Aorta (tissue), 5 donors: ENCODE measurements around the gene CDH7. TPM values are rescaled to one million over a fixed set of nuclear protein-coding genes. Genes with fewer than 3 reads are reported as not detected.

Experiments used
- ATAC-seq: fragments of 200-7000 bp; cut with Tn5 transposase; one replicate; pipeline ENCODE4 v1.9.1; 2022; ENCODE audit warnings: moderate library complexity; ENCODE audit not compliant: low FRiP score
- DNase-seq, 2 donors: peaks; one replicate each; pipeline ENCODE4 v3.0.0-alpha.2; 2020
- H3K27ac ChIP-seq, 2 donors: one replicate each; pipeline ENCODE4 v1.5.1; 2013; ENCODE audit warnings: low read length in 2 of 2, mild to moderate bottlenecking in 2 of 2, moderate library complexity in 2 of 2, control low read depth in 1 of 2, inconsistent platforms in 1 of 2, low read depth in 1 of 2
- H3K27me3 ChIP-seq, 2 donors: one replicate each; pipeline ENCODE4 v1.6.1; 2013; ENCODE audit warnings: control low read depth in 1 of 2, low read length in 1 of 2, mild to moderate bottlenecking in 1 of 2, moderate library complexity in 1 of 2; ENCODE audit not compliant: insufficient read depth in 2 of 2, control insufficient read depth in 1 of 2
- H3K36me3 ChIP-seq, 2 donors: one replicate each; pipeline ENCODE4 v1.6.1; 2013; ENCODE audit warnings: control low read depth in 1 of 2, low read length in 1 of 2, mild to moderate bottlenecking in 1 of 2; ENCODE audit not compliant: insufficient read depth in 2 of 2, control insufficient read depth in 1 of 2
- H3K4me1 ChIP-seq, 2 donors: one replicate each; pipeline ENCODE4 v1.6.1; 2013; ENCODE audit warnings: low read length in 2 of 2, control low read depth in 1 of 2, mild to moderate bottlenecking in 1 of 2, moderate library complexity in 1 of 2; ENCODE audit not compliant: insufficient read depth in 2 of 2, control insufficient read depth in 1 of 2
- H3K4me3 ChIP-seq, 2 donors: one replicate each; pipeline ENCODE4 v1.5.1; 2013; ENCODE audit warnings: low read length in 2 of 2, control low read depth in 1 of 2, mild to moderate bottlenecking in 1 of 2
- H3K9me3 ChIP-seq: one replicate; pipeline ENCODE4 v1.6.1; 2013; ENCODE audit warnings: mild to moderate bottlenecking, low read length; ENCODE audit not compliant: control insufficient read depth
- WGBS, 2 donors: extraction: QIAGEN DNeasy Blood & Tissue Kit; methylation state at CpG; one replicate each; pipeline ENCODE4 v1.1.7; 2013; 5-methylcytosine and 5-hydroxymethylcytosine counted together
- intact Hi-C, 2 donors: fragments of 100-400 bp; cut with DNase I; formaldehyde crosslinking; loops; one replicate each; pipeline versions ENCODE4 v1.14.2 to v1.15.0; 2022
- long read RNA-seq, 2 donors: library from polyadenylated mRNA; unstranded; transcript quantifications; one replicate each; pipeline ENCODE4 v2.0.0, GENCODE V29; 2020 to 2021
- polyA plus RNA-seq, 2 donors: library from polyadenylated mRNA; stranded (reverse); fragments of 200-250 nt; gene quantifications; one replicate each; pipeline ENCODE4 v1.2.3, GENCODE V29; 2013
- total RNA-seq, 2 donors: library from RNA; stranded (reverse); fragmentation: NEBNext Ultra II Directional; extraction: Animal tissue kit (Norgen Biotek cat#: 25700); gene quantifications; one replicate each; pipeline ENCODE4 v1.2.1, GENCODE V29; 2021
- donor health status: healthy with polysubstance abuse.
- donor health status: Bipolar disorder and iron deficiency.
- donor health status: DM: no; HTN: no; CAD: no.
- donor health status: DM: no; HTN: no; CAD: no.
- donor health status: DM: yes; HTN: yes; CAD: no.

CDH7 gene, protein sequence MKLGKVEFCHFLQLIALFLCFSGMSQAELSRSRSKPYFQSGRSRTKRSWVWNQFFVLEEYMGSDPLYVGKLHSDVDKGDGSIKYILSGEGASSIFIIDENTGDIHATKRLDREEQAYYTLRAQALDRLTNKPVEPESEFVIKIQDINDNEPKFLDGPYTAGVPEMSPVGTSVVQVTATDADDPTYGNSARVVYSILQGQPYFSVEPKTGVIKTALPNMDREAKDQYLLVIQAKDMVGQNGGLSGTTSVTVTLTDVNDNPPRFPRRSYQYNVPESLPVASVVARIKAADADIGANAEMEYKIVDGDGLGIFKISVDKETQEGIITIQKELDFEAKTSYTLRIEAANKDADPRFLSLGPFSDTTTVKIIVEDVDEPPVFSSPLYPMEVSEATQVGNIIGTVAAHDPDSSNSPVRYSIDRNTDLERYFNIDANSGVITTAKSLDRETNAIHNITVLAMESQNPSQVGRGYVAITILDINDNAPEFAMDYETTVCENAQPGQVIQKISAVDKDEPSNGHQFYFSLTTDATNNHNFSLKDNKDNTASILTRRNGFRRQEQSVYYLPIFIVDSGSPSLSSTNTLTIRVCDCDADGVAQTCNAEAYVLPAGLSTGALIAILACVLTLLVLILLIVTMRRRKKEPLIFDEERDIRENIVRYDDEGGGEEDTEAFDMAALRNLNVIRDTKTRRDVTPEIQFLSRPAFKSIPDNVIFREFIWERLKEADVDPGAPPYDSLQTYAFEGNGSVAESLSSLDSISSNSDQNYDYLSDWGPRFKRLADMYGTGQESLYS
- total RNA-seq (under 1 TPM; 0.06 to 0.19 TPM), polyA plus RNA-seq (not detected)
- long read RNA-seq, donor 1 = 0 reads
- long read RNA-seq, donor 2 = 0 reads

- intact Hi-C loops = no loop called here
- no peak within 1 kb of the TSS for H3K4me3 ChIP-seq
- H3K27me3 ChIP-seq = peaks cover 0 to 5% of the 10 kb centered on the region in 2 donors
Measured at GRCh38 chr18:65750389-65751154, at the start of gene CDH7. TSS of gene CDH7 (plus strand) at chr18:65751012. CDS start at chr18:65762843, 11,831 bp downstream.

GRCh38 chr18:65704046-65704445, 46.8 kb upstream of the CDH7 start:
- DNase-seq (no peak), ATAC-seq (no peak)
- Histone ChIP-seq H3K27ac (no peak overlapping the region), H3K4me1 (no peaks in the 10 kb centered on the region), H3K36me3 (no peaks in the 10 kb centered on the region), H3K27me3 (no peaks in the 10 kb centered on the region), H3K4me3 (no peak overlapping the region), H3K9me3 (no peaks in the 10 kb centered on the region)
- intact Hi-C loops = no loop called here
- 83 to 86% methylated on average over 1 of the region's 1 CpG for WGBS, 2 donors

More at GRCh38 chr18:65750389-65751154, at the start of gene CDH7:
- H3K36me3 ChIP-seq = no peaks in the 10 kb centered on the region
- ATAC-seq (peak; percentile 19), DNase-seq (peak in 1 of 2 donors; percentile 67)
- H3K9me3 ChIP-seq = no peaks in the 10 kb centered on the region
- H3K27ac ChIP-seq = no peak within 1 kb of the TSS
- H3K4me1 ChIP-seq = no peaks in the 10 kb centered on the region
- 1% methylated on average over 54 to 85 of the region's 85 CpGs for WGBS, 2 donors

DNA sequence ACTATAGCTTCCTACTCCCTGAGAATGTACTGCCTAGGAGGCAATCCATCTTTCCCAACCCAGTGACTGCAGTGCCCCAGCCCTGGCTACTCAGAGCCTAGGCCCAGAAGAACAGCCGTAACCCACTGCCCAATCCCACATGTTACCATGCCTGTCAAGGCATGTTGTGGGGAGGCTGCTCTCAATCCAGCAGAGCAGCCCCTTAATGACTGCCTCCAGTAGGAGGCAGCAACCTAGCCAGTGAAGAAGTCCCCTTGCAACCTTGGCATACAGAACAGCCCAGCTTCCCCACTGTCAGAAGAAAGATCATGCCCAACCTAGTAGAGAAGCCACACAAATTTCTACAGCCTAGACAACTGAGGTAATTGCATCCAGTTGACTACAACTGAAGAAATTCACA, 44.2 kb upstream of the CDH7 start:
- 45 to 82% methylated on average over 1 of the region's 1 CpG for WGBS, 2 donors
- intact Hi-C loops = no loop called here
- H3K4me1 ChIP-seq = no peaks in the 10 kb centered on the region
- H3K4me3 ChIP-seq = no peak overlapping the region
- H3K27ac ChIP-seq = no peak overlapping the region
- H3K27me3 ChIP-seq = no peaks in the 10 kb centered on the region
- ATAC-seq (no peak), DNase-seq (no peak)
- H3K9me3 ChIP-seq = no peaks in the 10 kb centered on the region
- H3K36me3 ChIP-seq = no peaks in the 10 kb centered on the region

DNA sequence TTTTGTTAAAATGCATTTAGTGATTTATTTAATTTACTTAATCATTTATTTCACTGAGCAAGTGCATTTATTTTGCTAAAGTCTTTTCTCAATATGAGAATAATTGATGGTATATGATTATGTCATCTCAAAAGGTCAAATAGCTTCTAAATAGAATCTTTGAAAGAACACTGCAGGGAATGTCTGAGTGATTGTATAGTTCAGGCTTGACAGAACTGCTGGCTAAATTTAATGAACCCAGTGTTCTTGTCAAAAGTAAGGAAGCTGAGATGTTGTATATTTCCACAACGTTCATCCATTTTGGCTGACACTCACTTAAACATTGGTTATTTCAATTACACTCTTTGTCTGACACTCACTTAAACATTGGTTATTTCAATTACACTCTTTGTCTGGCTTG, 39.3 kb upstream of the CDH7 start:
- no peak for ATAC-seq
- intact Hi-C loops = no loop called here

GRCh38 chr18:65721619-65722018, 29.2 kb upstream of the CDH7 start:
- intact Hi-C loops = no loop called here
- DNase-seq = no peak
- Histone ChIP-seq H3K36me3 (no peaks in the 10 kb centered on the region), H3K27ac (no peak overlapping the region), H3K9me3 (no peaks in the 10 kb centered on the region), H3K27me3 (no peaks in the 10 kb centered on the region), H3K4me3 (no peak overlapping the region), H3K4me1 (no peaks in the 10 kb centered on the region)
- 0 to 5% methylated on average over 3 of the region's 3 CpGs for WGBS, 2 donors
- no peak for ATAC-seq

More for the DNA sequence above, 39.3 kb upstream of the CDH7 start:
- no peaks in the 10 kb centered on the region for H3K4me1 ChIP-seq
- DNase-seq = no peak
- H3K27ac ChIP-seq = no peak overlapping the region
- H3K4me3 ChIP-seq = no peak overlapping the region
- H3K36me3 ChIP-seq = no peaks in the 10 kb centered on the region
- no peaks in the 10 kb centered on the region for H3K9me3 ChIP-seq
- no peaks in the 10 kb centered on the region for H3K27me3 ChIP-seq
- 2 to 12% methylated on average over 1 of the region's 1 CpG for WGBS, 2 donors

DNA sequence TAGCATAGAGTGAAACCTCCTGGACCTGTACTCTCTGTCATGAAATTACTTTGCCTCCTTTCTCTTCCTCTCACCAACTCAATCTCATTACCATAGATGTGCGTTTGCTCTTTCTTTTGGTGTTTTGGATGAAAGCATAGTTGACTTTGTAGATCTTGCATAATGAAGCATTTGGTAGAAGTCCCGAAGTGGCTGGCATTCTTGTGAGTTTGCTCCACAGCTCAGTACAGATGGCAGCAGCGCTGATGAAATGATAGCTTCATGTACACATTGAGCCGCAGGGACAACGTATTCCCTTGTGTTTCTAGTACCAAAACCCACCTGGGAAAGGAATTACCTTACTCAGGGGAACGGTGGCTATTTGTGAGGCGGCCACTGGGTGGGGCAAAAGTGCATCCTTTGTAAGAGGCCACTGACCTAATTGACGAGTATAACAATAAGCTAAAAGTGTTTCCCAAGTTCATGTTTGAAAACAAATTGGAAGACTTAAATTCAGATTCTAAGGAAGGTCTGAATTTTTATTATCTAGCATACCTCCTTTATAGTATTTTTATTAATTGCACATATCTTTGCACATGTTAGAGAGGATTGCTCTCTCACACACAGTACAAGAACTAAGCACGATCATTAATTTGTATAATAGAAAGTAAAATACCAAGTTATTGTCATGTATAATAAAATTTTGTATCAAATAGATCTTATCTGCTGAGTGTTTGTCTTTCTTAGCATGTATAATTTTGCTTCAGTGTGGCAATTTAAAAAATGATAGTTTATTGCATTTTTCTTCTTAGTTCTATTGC, 25.4 kb upstream of the CDH7 start:
- Histone ChIP-seq H3K36me3 (no peaks in the 10 kb centered on the region), H3K4me1 (no peaks in the 10 kb centered on the region), H3K9me3 (peaks cover 2% of the 10 kb centered on the region), H3K27me3 (no peaks in the 10 kb centered on the region), H3K4me3 (no peak overlapping the region), H3K27ac (no peak overlapping the region)
- no peak for DNase-seq
- intact Hi-C loops = no loop called here
- ATAC-seq = no peak
- WGBS, 2 donors = 23% methylated on average over 9 of the region's 9 CpGs

DNA sequence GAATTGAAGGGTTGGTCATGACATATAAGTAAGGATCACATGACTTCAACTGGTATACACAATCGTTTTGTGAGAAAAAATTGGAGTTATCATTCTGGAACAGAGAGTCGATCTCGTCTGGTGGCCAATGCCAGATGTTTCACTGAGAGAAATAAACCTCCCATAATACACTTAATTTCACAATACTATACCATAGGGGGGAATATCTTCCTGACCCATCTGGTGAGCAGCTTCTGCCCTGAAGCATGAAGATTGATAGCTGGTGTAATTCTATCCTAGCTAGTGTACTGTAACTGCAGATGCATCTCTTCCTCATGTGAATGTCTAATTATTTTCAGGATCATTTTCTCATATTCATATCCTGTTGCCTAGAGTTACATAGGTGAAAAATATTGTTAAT, 15.7 kb upstream of the CDH7 start:
- ATAC-seq = no peak
- no peaks in the 10 kb centered on the region for H3K4me1 ChIP-seq

GRCh38 chr18:65737471-65737955, 13.3 kb upstream of the CDH7 start:
- H3K4me3 ChIP-seq = no peak overlapping the region
- 21 to 38% methylated on average over 2 of the region's 2 CpGs for WGBS, 2 donors
- no peaks in the 10 kb centered on the region for H3K4me1 ChIP-seq
- intact Hi-C loops = no loop called here
- no peaks in the 10 kb centered on the region for H3K36me3 ChIP-seq
- no peak for DNase-seq
- ATAC-seq = no peak
- no peaks in the 10 kb centered on the region for H3K9me3 ChIP-seq
- H3K27ac ChIP-seq = no peak overlapping the region
- no peaks in the 10 kb centered on the region for H3K27me3 ChIP-seq

More for the DNA sequence above, 15.7 kb upstream of the CDH7 start:
- intact Hi-C loops = no loop called here
- Histone ChIP-seq H3K4me3 (no peak overlapping the region), H3K9me3 (no peaks in the 10 kb centered on the region), H3K27ac (no peak overlapping the region), H3K36me3 (no peaks in the 10 kb centered on the region), H3K27me3 (no peaks in the 10 kb centered on the region)
- 75 to 79% methylated on average over 3 of the region's 3 CpGs for WGBS, 2 donors
- DNase-seq = no peak
